ENCODE results near the gene E2F2.

Gene E2F2

GRCh38 chr1:23475134-23475628 lies 55.9 kb downstream of the E2F2 start:
- POLR2A ChIA-PET, result interaction anchor here (0.7 to 1.2 kb wide), 4 partner anchors 9 to 421 kb away, joined by 3 to 10 read pairs (median 4); partner anchors contain the start of genes ASAP3 and HNRNPR
- DNase-seq (ENCODE audit: low read depth, low spot score), result peak; percentile 79
- H3K4me3 ChIP-seq (ENCODE audit: low read depth, low read length), result no peak overlapping the region
- CTCF ChIA-PET, result interaction anchor here (0.7 to 3.0 kb wide), 6 partner anchors 9 to 71 kb away, joined by 3 to 11 read pairs (median 3); partner anchors contain the start of gene ASAP3
- TF ChIP-seq CTCF (IDR thresholded peaks at IDR 0.05; ENCODE audit: insufficient read depth, low read length, missing control alignments), result no peak

- ChIA-PET CTCF (interaction anchor here (1.3 to 3.0 kb wide), 2 partner anchors 9 to 67 kb away, joined by 3 to 11 read pairs; no protein-coding TSS in a partner anchor), POLR2A (interaction anchor here (1.1 kb wide), 1 partner anchor 65 kb away, joined by 4 read pairs; no protein-coding TSS in a partner anchor)
- no peak for DNase-seq (ENCODE audit: low read depth, low spot score)
- no peak overlapping the region for H3K4me3 ChIP-seq (ENCODE audit: low read depth, low read length)
- TF ChIP-seq CTCF (IDR thresholded peaks at IDR 0.05; ENCODE audit: insufficient read depth, low read length, missing control alignments), result no peak
Measured at GRCh38 chr1:23473037-23473800, 57.8 kb downstream of the E2F2 start.

GRCh38 chr1:23472351-23473036 lies 58.5 kb downstream of the E2F2 start:
- TF ChIP-seq CTCF (IDR thresholded peaks at IDR 0.05; ENCODE audit: insufficient read depth, low read length, missing control alignments), result no peak
- CTCF ChIA-PET, result interaction anchor here (1.3 to 3.0 kb wide), 2 partner anchors 9 to 67 kb away, joined by 3 to 11 read pairs; no protein-coding TSS in a partner anchor
- H3K4me3 ChIP-seq (ENCODE audit: low read depth, low read length), result no peak overlapping the region
- DNase-seq (ENCODE audit: low read depth, low spot score), result no peak
- POLR2A ChIA-PET, result no interaction called here

GRCh38 chr1:23471473-23472075 lies 59.5 kb downstream of the E2F2 start:
- H3K4me3 ChIP-seq (ENCODE audit: low read depth, low read length), result no peak overlapping the region
- no peak for DNase-seq (ENCODE audit: low read depth, low spot score)
- CTCF ChIA-PET, result interaction anchor here (1.6 kb wide), 1 partner anchor 9 kb away, joined by 4 read pairs; no protein-coding TSS in a partner anchor
- TF ChIP-seq CTCF (IDR thresholded peaks at IDR 0.05; ENCODE audit: insufficient read depth, low read length, missing control alignments), result no peak
- POLR2A ChIA-PET, result no interaction called here

- ChIA-PET POLR2A (no interaction called here), CTCF (interaction anchor here (1.3 to 1.6 kb wide), 2 partner anchors 11 to 164 kb away, joined by 3 to 4 read pairs; no protein-coding TSS in a partner anchor)
- no peak for TF ChIP-seq CTCF (IDR thresholded peaks at IDR 0.05; ENCODE audit: insufficient read depth, low read length, missing control alignments)
- no peak overlapping the region for H3K4me3 ChIP-seq (ENCODE audit: low read depth, low read length)
- DNase-seq (ENCODE audit: low read depth, low spot score), result no peak
Measured at GRCh38 chr1:23470282-23471070, 60.6 kb downstream of the E2F2 start.
